ENCODE data around the gene MTFMT. TPM values are rescaled to one million over a fixed set of nuclear protein-coding genes. Genes with fewer than 3 reads are reported as not detected.

MTFMT gene
- total RNA-seq, 4 donors from 2014 or later: 11.7 to 159 (median 18.1) TPM

DNA sequence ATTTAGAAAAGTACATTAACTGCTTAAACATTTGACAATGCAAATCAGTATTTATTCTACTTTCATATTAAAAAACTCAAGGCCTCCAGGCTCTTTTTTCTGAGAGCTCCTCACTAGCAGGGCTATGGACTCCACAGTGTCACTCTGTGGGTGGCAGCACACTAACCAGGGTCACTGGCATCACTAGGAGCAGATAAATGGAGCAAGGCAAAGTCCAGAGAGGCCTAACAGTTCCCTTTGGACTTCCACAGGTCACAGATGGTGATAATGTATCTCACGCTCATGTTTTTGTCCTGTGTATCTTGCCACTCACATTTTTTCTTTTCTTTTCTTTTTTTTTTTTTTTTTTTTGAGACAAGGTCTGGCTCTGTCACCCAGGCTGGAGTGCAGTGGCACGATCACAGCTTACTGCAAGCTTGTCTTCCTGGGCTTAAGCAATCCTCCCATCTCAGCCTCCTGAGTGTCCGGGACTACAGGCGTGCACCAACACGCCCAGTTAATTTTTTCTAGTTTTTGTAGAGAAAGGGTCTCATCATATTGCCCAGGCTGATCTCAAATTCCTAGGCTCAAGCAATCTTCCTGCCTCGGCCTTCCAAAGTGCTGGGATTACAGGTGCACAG is 47.5 kb downstream of the MTFMT start:
- 82% methylated on average over 6 of the region's 6 CpGs for WGBS
- Histone ChIP-seq H3K9me3 (no peaks in the 10 kb centered on the region), H3K27ac (no peak overlapping the region), H3K36me3 (peaks cover 47% of the 10 kb centered on the region), H3K4me3 (no peak overlapping the region), H3K27me3 (no peaks in the 10 kb centered on the region), H3K4me1 (peaks cover 22% of the 10 kb centered on the region)
- no peak for DNase-seq (ENCODE audit: low spot score in 2 of 2)
- TF ChIP-seq POLR2A (IDR thresholded peaks at IDR 0.05) (no peak), POLR2AphosphoS5 (IDR thresholded peaks at IDR 0.05) (no peak), EP300 (IDR thresholded peaks at IDR 0.05) (no peak)
- TF ChIP-seq, protein P1, sequence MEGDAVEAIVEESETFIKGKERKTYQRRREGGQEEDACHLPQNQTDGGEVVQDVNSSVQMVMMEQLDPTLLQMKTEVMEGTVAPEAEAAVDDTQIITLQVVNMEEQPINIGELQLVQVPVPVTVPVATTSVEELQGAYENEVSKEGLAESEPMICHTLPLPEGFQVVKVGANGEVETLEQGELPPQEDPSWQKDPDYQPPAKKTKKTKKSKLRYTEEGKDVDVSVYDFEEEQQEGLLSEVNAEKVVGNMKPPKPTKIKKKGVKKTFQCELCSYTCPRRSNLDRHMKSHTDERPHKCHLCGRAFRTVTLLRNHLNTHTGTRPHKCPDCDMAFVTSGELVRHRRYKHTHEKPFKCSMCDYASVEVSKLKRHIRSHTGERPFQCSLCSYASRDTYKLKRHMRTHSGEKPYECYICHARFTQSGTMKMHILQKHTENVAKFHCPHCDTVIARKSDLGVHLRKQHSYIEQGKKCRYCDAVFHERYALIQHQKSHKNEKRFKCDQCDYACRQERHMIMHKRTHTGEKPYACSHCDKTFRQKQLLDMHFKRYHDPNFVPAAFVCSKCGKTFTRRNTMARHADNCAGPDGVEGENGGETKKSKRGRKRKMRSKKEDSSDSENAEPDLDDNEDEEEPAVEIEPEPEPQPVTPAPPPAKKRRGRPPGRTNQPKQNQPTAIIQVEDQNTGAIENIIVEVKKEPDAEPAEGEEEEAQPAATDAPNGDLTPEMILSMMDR (IDR thresholded peaks at IDR 0.05): no peak

GRCh38 chr15:64979252-64979710 is 50.2 kb downstream of the MTFMT start:
- Histone ChIP-seq H3K4me3 (no peak overlapping the region), H3K4me1 (peaks cover 5% of the 10 kb centered on the region), H3K36me3 (peaks cover 72% of the 10 kb centered on the region), H3K27me3 (no peaks in the 10 kb centered on the region), H3K9me3 (no peaks in the 10 kb centered on the region), H3K27ac (no peak overlapping the region)
- no peak for DNase-seq (ENCODE audit: low spot score in 2 of 2)
- WGBS: 87% methylated on average over 7 of the region's 7 CpGs
- no peak for TF ChIP-seq EP300 (IDR thresholded peaks at IDR 0.05)
- TF ChIP-seq, protein P1 (IDR thresholded peaks at IDR 0.05): no peak
- no peak for TF ChIP-seq POLR2A (IDR thresholded peaks at IDR 0.05)
- TF ChIP-seq POLR2AphosphoS5 (IDR thresholded peaks at IDR 0.05): no peak

GRCh38 chr15:64975390-64975789 is 54.0 kb downstream of the MTFMT start:
- DNase-seq (ENCODE audit: low spot score in 2 of 2): no peak
- Histone ChIP-seq H3K27ac (no peak overlapping the region), H3K4me1 (no peaks in the 10 kb centered on the region), H3K27me3 (no peaks in the 10 kb centered on the region), H3K4me3 (no peak overlapping the region), H3K36me3 (peaks cover 97% of the 10 kb centered on the region), H3K9me3 (no peaks in the 10 kb centered on the region)
- 84% methylated on average over 5 of the region's 5 CpGs for WGBS
- no peak for TF ChIP-seq EP300 (IDR thresholded peaks at IDR 0.05)
- TF ChIP-seq, protein P1 (IDR thresholded peaks at IDR 0.05): no peak
- TF ChIP-seq POLR2AphosphoS5 (IDR thresholded peaks at IDR 0.05): no peak
- no peak for TF ChIP-seq POLR2A (IDR thresholded peaks at IDR 0.05)

- Histone ChIP-seq H3K27me3 (no peaks in the 10 kb centered on the region), H3K9me3 (no peaks in the 10 kb centered on the region), H3K36me3 (peaks cover 88% of the 10 kb centered on the region), H3K4me3 (no peak overlapping the region), H3K4me1 (no peaks in the 10 kb centered on the region), H3K27ac (no peak overlapping the region)
- DNase-seq (ENCODE audit: low spot score in 2 of 2): peak in 1 of 2 donors; percentile 24
- TF ChIP-seq, protein P1 (IDR thresholded peaks at IDR 0.05): no peak
- TF ChIP-seq POLR2A (IDR thresholded peaks at IDR 0.05) (no peak), EP300 (IDR thresholded peaks at IDR 0.05) (no peak), POLR2AphosphoS5 (IDR thresholded peaks at IDR 0.05) (no peak)
- 83% methylated on average over 7 of the region's 7 CpGs for WGBS
These were observed 58.7 kb downstream of the MTFMT start for GRCh38 chr15:64970698-64971097.

DNA sequence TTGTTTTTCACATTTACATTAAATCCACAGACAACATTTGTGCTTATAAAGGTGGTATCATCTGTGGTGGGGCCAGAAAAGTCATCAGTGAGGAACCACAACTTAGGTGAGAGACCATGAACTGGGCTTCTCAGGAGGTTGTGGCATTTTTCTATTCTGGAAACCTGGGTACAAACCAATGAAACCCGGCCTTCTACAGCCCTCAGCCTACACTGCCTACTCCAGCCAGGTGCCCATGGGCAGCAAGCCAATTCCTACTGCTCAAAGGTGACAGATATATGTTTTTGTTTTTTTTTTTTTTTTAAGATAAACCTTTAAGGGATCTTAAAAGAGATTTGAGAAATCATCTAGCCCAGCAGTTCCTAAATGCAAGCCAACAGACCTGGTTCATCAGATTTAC is 60.0 kb downstream of the MTFMT start:
- no peaks in the 10 kb centered on the region for H3K4me1 ChIP-seq
- H3K27ac ChIP-seq: no peak overlapping the region
- no peaks in the 10 kb centered on the region for H3K9me3 ChIP-seq
- no peaks in the 10 kb centered on the region for H3K27me3 ChIP-seq
- peak in 1 of 2 donors; percentile 29 for DNase-seq (ENCODE audit: low spot score in 2 of 2)
- TF ChIP-seq POLR2A (IDR thresholded peaks at IDR 0.05) (no peak), EP300 (IDR thresholded peaks at IDR 0.05) (no peak), POLR2AphosphoS5 (IDR thresholded peaks at IDR 0.05) (no peak)
- TF ChIP-seq, protein P1 (IDR thresholded peaks at IDR 0.05): no peak
- H3K36me3 ChIP-seq: peaks cover 88% of the 10 kb centered on the region
- WGBS: 78% methylated on average over 1 of the region's 1 CpG
- no peak overlapping the region for H3K4me3 ChIP-seq
